Testis (tissue), 3 donors: ENCODE data around the gene CCDC82. TPM values are rescaled to one million over a fixed set of nuclear protein-coding genes. Genes with fewer than 3 reads are reported as not detected.
A peak's percentile ranks its signal among the peaks of the same experiment; 100 is the strongest.

Experiments
- DNase-seq: peaks from one replicate; pipeline ENCODE4 v3.0.0-alpha.2; 2019
- H3K27ac ChIP-seq, 2 donors: fragments of 200-600 bp; sonication (generic); one replicate each; pipeline ENCODE4 v1.5.1; 2019
- H3K27me3 ChIP-seq: fragments of 200-600 bp; sonication (generic); one replicate; pipeline ENCODE4 v1.5.1; 2019
- H3K36me3 ChIP-seq: fragments of 200-600 bp; sonication (generic); one replicate; pipeline ENCODE4 v1.5.1; 2017; ENCODE audit warnings: low read depth; ENCODE audit errors: missing control alignments
- H3K4me1 ChIP-seq: fragments of 200-600 bp; sonication (generic); one replicate; pipeline ENCODE4 v1.5.1; 2019
- H3K4me3 ChIP-seq, 2 donors: fragments of 200-600 bp; sonication (generic); one replicate each; pipeline ENCODE4 v1.5.1; 2017 to 2019
- H3K9me3 ChIP-seq: fragments of 200-600 bp; sonication (generic); one replicate; pipeline ENCODE4 v1.5.1; 2017
- CTCF ChIP-seq, 3 experiments: fragments of 450-650 bp in 2 of 3; fragments of 200-600 bp in 1 of 3; sonication (generic) in 1 of 3; IDR thresholded peaks; one replicate each; pipeline ENCODE4 v1.5.1; 2016 to 2019; ENCODE audit warnings: antibody characterized with exemption in 3 of 3, mild to moderate bottlenecking in 2 of 3, moderate library complexity in 1 of 3
- POLR2A ChIP-seq: fragments of 450-650 bp; IDR thresholded peaks from one replicate; pipeline ENCODE4 v1.6.1; 2017; ENCODE audit warnings: antibody characterized with exemption, mild to moderate bottlenecking, moderate library complexity
- WGBS, 2 donors: methylation state at CpG; one replicate each; pipeline ENCODE4 v1.1.5; 2018; 5-methylcytosine and 5-hydroxymethylcytosine counted together
- intact Hi-C: fragments of 100-400 bp; cut with DNase I; formaldehyde crosslinking; loops from one replicate; pipeline ENCODE4 v1.15.1; 2023; ENCODE audit warnings: low total_unique reads
- polyA plus RNA-seq: library from polyadenylated mRNA; stranded (reverse); fragments of 350-450 nt; fragmentation: Illumina TruSeq; extraction: RNeasy Lipid Tissue Mini Kit (QIAGEN cat#74804); gene quantifications from one replicate; pipeline ENCODE4 v1.2.3, GENCODE V29; 2014; ENCODE audit warnings: low read depth, low replicate concordance; ENCODE audit not compliant: insufficient read depth
- total RNA-seq, 2 donors: library from RNA; depleted of rRNA; stranded (reverse); fragments of >200 nt; gene quantifications; one replicate each; pipeline ENCODE4 v1.2.3, GENCODE V29; 2016

Gene CCDC82
- total and polyA plus RNA-seq, 3 donors from 2014 or later: 36.6 to 50.9 (median 42.5) TPM

GRCh38 chr11:96317571-96317970 is 72.1 kb downstream of the CCDC82 start:
- Histone ChIP-seq H3K4me3 (no peak overlapping the region), H3K36me3 (no peaks in the 10 kb centered on the region), H3K27ac (peak overlapping the region in 1 of 2 donors; percentile 37), H3K27me3 (no peaks in the 10 kb centered on the region), H3K9me3 (no peaks in the 10 kb centered on the region), H3K4me1 (peaks cover 60% of the 10 kb centered on the region)
- no peak for DNase-seq
- TF ChIP-seq CTCF (IDR thresholded peaks at IDR 0.05): no peak
- no peak for TF ChIP-seq POLR2A
- 59 to 64% methylated on average over 2 of the region's 2 CpGs for WGBS, 2 donors
- intact Hi-C loops: no loop called here

- no peaks in the 10 kb centered on the region for H3K27me3 ChIP-seq
- no peak for TF ChIP-seq CTCF (IDR thresholded peaks at IDR 0.05)
- TF ChIP-seq POLR2A: no peak
- no peaks in the 10 kb centered on the region for H3K9me3 ChIP-seq
- H3K27ac ChIP-seq: peak overlapping the region in 1 of 2 donors; percentile 37
- no peak for DNase-seq
- no peaks in the 10 kb centered on the region for H3K36me3 ChIP-seq
- no peak overlapping the region for H3K4me3 ChIP-seq
- intact Hi-C loops: no loop called here
- peaks cover 54% of the 10 kb centered on the region for H3K4me1 ChIP-seq
- whole genome bisulfite sequencing, 2 donors: 25 to 44% methylated on average over 3 of the region's 3 CpGs
Measured at GRCh38 chr11:96316869-96317268, 72.8 kb downstream of the CCDC82 start.

GRCh38 chr11:96315476-96315875 is 74.2 kb downstream of the CCDC82 start:
- 73 to 95% methylated on average over 1 of the region's 1 CpG for WGBS, 2 donors
- H3K4me1 ChIP-seq: peaks cover 47% of the 10 kb centered on the region

GRCh38 chr11:96314326-96315020 is 75.2 kb downstream of the CCDC82 start:
- TF ChIP-seq CTCF (IDR thresholded peaks at IDR 0.05): no peak
- Histone ChIP-seq H3K27me3 (no peaks in the 10 kb centered on the region), H3K9me3 (no peaks in the 10 kb centered on the region), H3K27ac (peak overlapping the region in 1 of 2 donors; percentile 15), H3K4me3 (no peak overlapping the region), H3K36me3 (no peaks in the 10 kb centered on the region), H3K4me1 (peaks cover 40% of the 10 kb centered on the region)
- no peak for DNase-seq
- intact Hi-C loops: no loop called here
- WGBS, 2 donors: 24 to 36% methylated on average over 3 to 4 of the region's 4 CpGs

More at GRCh38 chr11:96315476-96315875, 74.2 kb downstream of the CCDC82 start:
- TF ChIP-seq POLR2A: no peak
- TF ChIP-seq CTCF (IDR thresholded peaks at IDR 0.05): no peak
- Histone ChIP-seq H3K9me3 (no peaks in the 10 kb centered on the region), H3K4me3 (no peak overlapping the region), H3K36me3 (no peaks in the 10 kb centered on the region), H3K27me3 (no peaks in the 10 kb centered on the region), H3K27ac (no peak overlapping the region)
- no peak for DNase-seq
- intact Hi-C loops: no loop called here

GRCh38 chr11:96313163-96313562 is 76.5 kb downstream of the CCDC82 start:
- H3K27me3 ChIP-seq: no peaks in the 10 kb centered on the region
- H3K9me3 ChIP-seq: no peaks in the 10 kb centered on the region
- 85 to 94% methylated on average over 6 of the region's 6 CpGs for WGBS, 2 donors
- TF ChIP-seq CTCF (IDR thresholded peaks at IDR 0.05): no peak
- TF ChIP-seq POLR2A: no peak
- intact Hi-C loops: no loop called here
- no peak for DNase-seq
- peaks cover 30% of the 10 kb centered on the region for H3K4me1 ChIP-seq
- H3K4me3 ChIP-seq: no peak overlapping the region
- no peaks in the 10 kb centered on the region for H3K36me3 ChIP-seq
- no peak overlapping the region for H3K27ac ChIP-seq
